Measurements from ENCODE around the gene TMEM229A. TPM values are rescaled to one million over a fixed set of nuclear protein-coding genes. Genes with fewer than 3 reads are reported as not detected.

The TMEM229A gene
- total and polyA plus RNA-seq, 10 of the 15 experiments (the other 5 are each of a cell fraction or from before 2014, with no cell fraction given) = not detected

GRCh38 chr7:124051681-124052377, 19.0 kb upstream of the TMEM229A start:
- TF ChIP-seq TCF3 (IDR thresholded peaks at IDR 0.05; ENCODE audit: borderline replicate concordance, insufficient read depth, low read depth, low read length) (no peak), NFIC (IDR thresholded peaks at IDR 0.05; ENCODE audit: low read depth, low read length) (no peak), MEF2B (IDR thresholded peaks at IDR 0.05; ENCODE audit: partially characterized antibody, poor library complexity, severe bottlenecking) (no peak), SREBF2 (IDR thresholded peaks at IDR 0.05; ENCODE audit: low read length) (no peak), ZBTB11 (CRISPR knock-in tag; IDR thresholded peaks at IDR 0.05) (no peak), MEF2A (IDR thresholded peaks at IDR 0.05; ENCODE audit: insufficient read depth, low read depth, low read length) (no peak)
- TF ChIP-seq, protein P1, sequence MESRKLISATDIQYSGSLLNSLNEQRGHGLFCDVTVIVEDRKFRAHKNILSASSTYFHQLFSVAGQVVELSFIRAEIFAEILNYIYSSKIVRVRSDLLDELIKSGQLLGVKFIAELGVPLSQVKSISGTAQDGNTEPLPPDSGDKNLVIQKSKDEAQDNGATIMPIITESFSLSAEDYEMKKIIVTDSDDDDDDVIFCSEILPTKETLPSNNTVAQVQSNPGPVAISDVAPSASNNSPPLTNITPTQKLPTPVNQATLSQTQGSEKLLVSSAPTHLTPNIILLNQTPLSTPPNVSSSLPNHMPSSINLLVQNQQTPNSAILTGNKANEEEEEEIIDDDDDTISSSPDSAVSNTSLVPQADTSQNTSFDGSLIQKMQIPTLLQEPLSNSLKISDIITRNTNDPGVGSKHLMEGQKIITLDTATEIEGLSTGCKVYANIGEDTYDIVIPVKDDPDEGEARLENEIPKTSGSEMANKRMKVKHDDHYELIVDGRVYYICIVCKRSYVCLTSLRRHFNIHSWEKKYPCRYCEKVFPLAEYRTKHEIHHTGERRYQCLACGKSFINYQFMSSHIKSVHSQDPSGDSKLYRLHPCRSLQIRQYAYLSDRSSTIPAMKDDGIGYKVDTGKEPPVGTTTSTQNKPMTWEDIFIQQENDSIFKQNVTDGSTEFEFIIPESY (IDR thresholded peaks at IDR 0.05) = no peak
- WGBS (ENCODE audit: insufficient coverage, insufficient replicate concordance, low lambda C conversion rate, missing lambda C conversion rate) = 0% methylated on average over 1 of the region's 1 CpG
- Histone ChIP-seq H3K4me1 (ENCODE audit: control insufficient read depth, insufficient read depth, low read length) (no peaks in the 10 kb centered on the region), H2AFZ (ENCODE audit: control insufficient read depth, low read depth, low read length) (no peak overlapping the region), H3K4me2 (ENCODE audit: control insufficient read depth, insufficient read depth) (no peak overlapping the region), H3K79me2 (ENCODE audit: control insufficient read depth, insufficient read depth, low read length) (no peaks in the 10 kb centered on the region), H3K4me3 (no peak overlapping the region), H3K27ac (ENCODE audit: control insufficient read depth, insufficient read depth) (no peak overlapping the region), H3K9ac (ENCODE audit: control insufficient read depth, insufficient read depth, low read length) (no peak overlapping the region), H3K36me3 (ENCODE audit: control insufficient read depth in 2 of 2, insufficient read depth in 2 of 2, low read length in 1 of 2) (no peaks in the 10 kb centered on the region), H4K20me1 (ENCODE audit: control insufficient read depth, insufficient read depth) (no peaks in the 10 kb centered on the region), H3K9me3 (replicated peaks; ENCODE audit: control insufficient read depth, insufficient read depth, low read length) (no peaks in the 10 kb centered on the region), H3K27me3 (replicated peaks in 1 of 2; ENCODE audit: control insufficient read depth in 2 of 2, insufficient read depth in 2 of 2, low read length in 1 of 2) (no peaks in the 10 kb centered on the region)
- SMC1A ChIA-PET (ENCODE audit: uncharacterized antibody, unreplicated experiment) = no interaction called here
- POLR2A ChIA-PET = no interaction called here
- in situ Hi-C loops (cut with MboI) (no loop called here), intact Hi-C loops (cut with micrococcal nuclease; ENCODE audit: unreplicated experiment) (no loop called here)
- RAD21 ChIA-PET (ENCODE audit: unreplicated experiment) = no interaction called here
- ATAC-seq (no peak), DNase-seq (ENCODE audit: low read depth, low spot score) (no peak), FAIRE-seq (no peak)
- BruUV-seq (replicated peaks) = no TSS peak
- CTCF ChIA-PET = no interaction called here
